HEK293T (cell line): ENCODE results near the gene THYN1.
A peak's percentile ranks its signal among the peaks of the same experiment; 100 is the strongest.

Source experiments
- BHLHE40 ChIP-seq: fragments of 450-650 bp; IDR thresholded peaks from 2 replicates; pipeline ENCODE4 v1.6.1; 2016; ENCODE audit warnings: mild to moderate bottlenecking, moderate library complexity, borderline replicate concordance
- ELF4 ChIP-seq: fragments of 450-650 bp; IDR thresholded peaks from 2 replicates; pipeline ENCODE4 v1.6.1; 2017; ENCODE audit warnings: antibody characterized with exemption
- FOXA1 ChIP-seq: fragments of 450-650 bp; IDR thresholded peaks from 2 replicates; pipeline ENCODE4 v1.6.1; 2016; ENCODE audit warnings: mild to moderate bottlenecking
- FOXK2 ChIP-seq: fragments of 450-650 bp; IDR thresholded peaks from 2 replicates; pipeline ENCODE4 v1.6.1; 2016; ENCODE audit warnings: mild to moderate bottlenecking
- FOXM1 ChIP-seq: fragments of 450-650 bp; IDR thresholded peaks from 2 replicates; pipeline ENCODE4 v1.6.1; 2017; ENCODE audit warnings: mild to moderate bottlenecking, borderline replicate concordance
- HDGF ChIP-seq: fragments of 450-650 bp; IDR thresholded peaks from 2 replicates; pipeline ENCODE4 v1.6.1; 2017; ENCODE audit warnings: antibody characterized with exemption, borderline replicate concordance
- LEF1 ChIP-seq: fragments of 450-650 bp; IDR thresholded peaks from 2 replicates; pipeline ENCODE4 v1.6.1; 2017; ENCODE audit warnings: mild to moderate bottlenecking, borderline replicate concordance
- PKNOX1 ChIP-seq: fragments of 450-650 bp; IDR thresholded peaks from 2 replicates; pipeline ENCODE4 v1.6.1; 2016
- SP1 ChIP-seq: fragments of 450-650 bp; IDR thresholded peaks from 2 replicates; pipeline ENCODE4 v1.6.1; 2017
- SUZ12 ChIP-seq: fragments of 450-650 bp; IDR thresholded peaks from 2 replicates; pipeline ENCODE4 v1.6.1; 2016; ENCODE audit warnings: mild to moderate bottlenecking
- TARDBP ChIP-seq: fragments of 450-650 bp; IDR thresholded peaks from 2 replicates; pipeline ENCODE4 v1.6.1; 2016
- ZNF384 ChIP-seq: fragments of 450-650 bp; IDR thresholded peaks from 2 replicates; pipeline ENCODE4 v1.6.1; 2016

- TF ChIP-seq HDGF: no peak
- no peak for TF ChIP-seq FOXK2
- 0 out of 2 replicates have a peak, but pooled peaks have one; percentile 23 for TF ChIP-seq TARDBP
- no peak for TF ChIP-seq PKNOX1
- TF ChIP-seq ZNF384: no peak
- TF ChIP-seq SP1: no peak
- TF ChIP-seq SUZ12: no peak
- TF ChIP-seq FOXM1: no peak
- TF ChIP-seq LEF1: no peak
- no peak for TF ChIP-seq BHLHE40
- no peak for TF ChIP-seq ELF4
- TF ChIP-seq FOXA1: no peak
Observed at GRCh38 chr11:134275534-134276395, 22.6 kb upstream of the THYN1 start, which contains the start of gene GLB1L3.
